GM19099 (cell line): Measurements from ENCODE around the gene GRSF1.

Experiments used
- POLR2A ChIP-seq: IDR thresholded peaks from 3 replicates; pipeline ENCODE4 v1.6.1; 2011; ENCODE audit warnings: low read depth; ENCODE audit not compliant: insufficient read length; ENCODE audit errors: extremely low read depth

Gene GRSF1

GRCh38 chr4:70839589-70840093 lies at the start of gene GRSF1:
GRSF1 (minus strand) TSS chr4:70839890; CDS start chr4:70839827, 63 bp downstream.
- TF ChIP-seq POLR2A = peak; percentile 80

GRCh38 chr4:70885174-70885573 lies 45.5 kb upstream of the GRSF1 start:
- TF ChIP-seq POLR2A = no peak

- no peak for TF ChIP-seq POLR2A
These were observed 41.0 kb upstream of the GRSF1 start for GRCh38 chr4:70880739-70881138.

- TF ChIP-seq POLR2A = no peak
These were observed 37.9 kb upstream of the GRSF1 start for GRCh38 chr4:70877556-70877955.

- TF ChIP-seq POLR2A = no peak
These were observed 34.8 kb upstream of the GRSF1 start for GRCh38 chr4:70874268-70875156.

- no peak for TF ChIP-seq POLR2A
These were observed 33.5 kb upstream of the GRSF1 start for GRCh38 chr4:70873216-70873615.

- no peak for TF ChIP-seq POLR2A
These were observed 29.1 kb upstream of the GRSF1 start for GRCh38 chr4:70868778-70869177.

GRCh38 chr4:70863099-70863790 lies 23.6 kb upstream of the GRSF1 start:
- TF ChIP-seq POLR2A = no peak

GRCh38 chr4:70859066-70859465 lies 19.4 kb upstream of the GRSF1 start:
- TF ChIP-seq POLR2A = no peak

GRCh38 chr4:70858454-70858853 lies 18.8 kb upstream of the GRSF1 start:
- TF ChIP-seq POLR2A = no peak

GRCh38 chr4:70855464-70855863 lies 15.8 kb upstream of the GRSF1 start:
- TF ChIP-seq POLR2A = no peak

GRCh38 chr4:70849291-70849690 lies 9.6 kb upstream of the GRSF1 start:
- no peak for TF ChIP-seq POLR2A

GRCh38 chr4:70844180-70844579 lies 4.5 kb upstream of the GRSF1 start:
- TF ChIP-seq POLR2A = no peak

- no peak for TF ChIP-seq POLR2A
These were observed 3.2 kb upstream of the GRSF1 start for GRCh38 chr4:70842761-70843435.

GRCh38 chr4:70841951-70842350 lies 2.3 kb upstream of the GRSF1 start:
- no peak for TF ChIP-seq POLR2A

- TF ChIP-seq POLR2A = no peak
These were observed 1.5 kb upstream of the GRSF1 start for GRCh38 chr4:70841211-70841610.
